Measurements from ENCODE around the gene PTPRT. TPM values are rescaled to one million over a fixed set of nuclear protein-coding genes. Genes with fewer than 3 reads are reported as not detected.

The PTPRT gene
- total and polyA plus RNA-seq, 11 donors: 0.04 to 2.5 (median 0.25) TPM; not detected in 2

GRCh38 chr20:42097741-42098140, 1092.0 kb downstream of the PTPRT start:
- 63 to 71% (median 66%) methylated on average over 5 of the region's 5 CpGs for WGBS, 4 donors
- Histone ChIP-seq H3K9me3 (no peaks in the 10 kb centered on the region), H3K27me3 (peaks cover 0 to 4% (median 0%) of the 10 kb centered on the region in 9 donors), H3K27ac (no peak overlapping the region), H3K4me3 (no peak overlapping the region), H3K36me3 (no peaks in the 10 kb centered on the region), H3K4me1 (peaks cover 0 to 9% (median 0%) of the 10 kb centered on the region in 12 donors)
- intact Hi-C loops (cut with DNase I): no loop called here
- no peak for ATAC-seq
- no peak for DNase-seq
- no peak for TF ChIP-seq CTCF (IDR thresholded peaks at IDR 0.05)
- TF ChIP-seq POLR2A (IDR thresholded peaks at IDR 0.05): no peak

GRCh38 chr20:42095221-42095620, 1094.5 kb downstream of the PTPRT start:
- no peak overlapping the region for H3K27ac ChIP-seq
- no peak for TF ChIP-seq POLR2A (IDR thresholded peaks at IDR 0.05)
- TF ChIP-seq CTCF (IDR thresholded peaks at IDR 0.05): no peak
- H3K9me3 ChIP-seq: no peaks in the 10 kb centered on the region
- no peaks in the 10 kb centered on the region for H3K36me3 ChIP-seq
- 59 to 69% (median 63%) methylated on average over 2 of the region's 2 CpGs for WGBS, 4 donors
- ATAC-seq: no peak
- DNase-seq: no peak
- H3K4me1 ChIP-seq: peaks cover 0 to 4% (median 0%) of the 10 kb centered on the region in 12 donors
- H3K27me3 ChIP-seq: peaks cover 0 to 4% (median 0%) of the 10 kb centered on the region in 9 donors
- H3K4me3 ChIP-seq: no peak overlapping the region
- intact Hi-C loops (cut with DNase I): no loop called here

GRCh38 chr20:42093542-42094440, 1095.9 kb downstream of the PTPRT start:
- Histone ChIP-seq H3K27ac (peak overlapping the region in 1 of 12 donors; percentile 39), H3K27me3 (peaks cover 0 to 4% (median 0%) of the 10 kb centered on the region in 9 donors), H3K9me3 (no peaks in the 10 kb centered on the region), H3K4me1 (no peaks in the 10 kb centered on the region), H3K4me3 (no peak overlapping the region), H3K36me3 (no peaks in the 10 kb centered on the region)
- DNase-seq (no peak), ATAC-seq (peak in 3 of 4 donors; percentile 44 to 77 (median 66))
- no peak for TF ChIP-seq POLR2A (IDR thresholded peaks at IDR 0.05)
- no peak for TF ChIP-seq CTCF (IDR thresholded peaks at IDR 0.05)
- intact Hi-C loops (cut with DNase I): no loop called here
- WGBS, 4 donors: 69 to 80% (median 76%) methylated on average over 14 of the region's 14 CpGs

- DNase-seq (no peak), ATAC-seq (no peak)
- no peaks in the 10 kb centered on the region for H3K9me3 ChIP-seq
- no peak overlapping the region for H3K27ac ChIP-seq
- WGBS, 4 donors: 44 to 73% (median 55%) methylated on average over 4 of the region's 4 CpGs
- intact Hi-C loops (cut with DNase I): no loop called here
- no peak overlapping the region for H3K4me3 ChIP-seq
- H3K4me1 ChIP-seq: no peaks in the 10 kb centered on the region
- peaks cover 0 to 4% (median 0%) of the 10 kb centered on the region in 9 donors for H3K27me3 ChIP-seq
- no peaks in the 10 kb centered on the region for H3K36me3 ChIP-seq
- TF ChIP-seq POLR2A (IDR thresholded peaks at IDR 0.05) (no peak), CTCF (IDR thresholded peaks at IDR 0.05) (no peak)
Observed at GRCh38 chr20:42093041-42093440, 1096.7 kb downstream of the PTPRT start.
